ENCODE data around the gene NPL.
A peak's percentile ranks its signal among the peaks of the same experiment; 100 is the strongest.

NPL gene

DNA sequence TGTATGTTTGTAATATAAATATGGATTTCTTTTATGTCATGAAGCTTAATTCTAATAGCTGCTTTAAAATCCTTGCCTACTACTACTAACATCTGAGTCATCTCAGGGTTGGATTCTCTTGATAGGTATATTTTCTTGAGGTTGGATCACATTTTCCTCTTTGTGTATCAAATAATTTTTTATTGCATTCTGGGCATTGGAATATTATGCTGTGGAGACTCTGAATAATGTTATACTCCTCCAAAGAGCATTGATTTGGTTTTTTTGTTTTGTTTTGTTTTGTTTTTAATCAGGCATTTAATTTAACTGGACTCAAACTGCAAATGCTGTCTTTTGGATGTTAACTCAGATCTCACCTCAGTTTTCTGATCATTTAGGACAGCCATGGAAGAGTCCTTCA, 57.5 kb downstream of the NPL start:
- intact Hi-C loops (cut with DNase I) = no loop called here
- no peak for DNase-seq

DNA sequence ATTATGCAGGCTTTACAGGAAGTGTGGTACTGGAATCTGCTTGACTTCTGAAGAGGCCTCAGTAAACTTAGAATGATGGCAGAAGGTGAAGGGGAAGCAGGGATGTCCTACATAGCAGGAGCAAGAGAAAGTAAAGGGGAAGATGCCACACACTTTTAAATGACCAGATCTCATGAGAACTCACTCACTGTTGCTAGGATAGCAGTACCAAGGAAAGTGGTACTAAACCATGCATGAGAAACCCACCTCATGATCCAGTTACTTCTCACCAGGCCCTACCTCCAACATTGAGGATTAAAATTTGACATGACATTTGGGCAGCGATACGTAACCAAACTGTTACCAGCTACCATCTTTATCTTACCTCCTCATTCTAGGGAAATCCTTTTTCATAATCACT, 59.2 kb downstream of the NPL start:
- intact Hi-C loops (cut with DNase I) = no loop called here
- no peak for DNase-seq

DNA sequence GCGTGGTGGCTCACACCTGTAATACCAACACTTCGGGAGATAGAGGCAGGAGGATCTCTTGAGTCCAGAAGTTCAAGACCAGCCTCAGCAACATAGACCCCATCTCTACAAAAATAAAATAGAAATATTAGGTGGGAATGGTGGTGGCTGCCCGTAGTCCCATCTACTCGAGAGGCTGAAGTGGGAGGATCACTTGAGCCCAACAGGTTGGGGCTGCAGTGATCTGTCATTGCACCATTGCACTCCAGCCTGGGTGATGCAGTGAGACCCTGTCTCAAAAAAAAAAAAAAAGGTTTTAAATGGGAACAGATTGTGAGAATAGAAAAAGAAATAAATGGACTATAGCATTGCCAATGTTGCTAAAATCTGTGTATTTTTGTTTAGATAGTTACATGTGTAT, 60.7 kb downstream of the NPL start:
- intact Hi-C loops (cut with DNase I) = no loop called here
- no peak for DNase-seq

DNA sequence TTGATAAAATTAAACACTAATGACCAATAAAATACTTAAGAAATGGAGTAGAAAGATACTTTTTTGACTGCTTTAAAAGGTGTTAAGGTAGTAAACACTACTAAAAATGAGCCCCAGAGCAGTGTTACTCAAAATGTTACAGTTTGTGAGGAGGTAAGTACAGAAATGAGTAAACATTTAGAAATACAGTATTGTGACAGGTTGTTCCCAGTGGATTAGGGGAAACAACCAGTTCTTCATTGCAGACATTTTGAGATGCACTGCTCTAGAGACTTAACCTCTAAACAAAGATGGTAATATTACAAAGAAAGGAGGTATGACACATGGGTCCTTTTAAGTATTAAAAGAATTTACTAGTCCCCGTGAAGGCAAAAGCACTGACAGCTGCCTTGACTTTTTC, 62.3 kb downstream of the NPL start:
- DNase-seq = no peak
- intact Hi-C loops (cut with DNase I) = no loop called here

DNA sequence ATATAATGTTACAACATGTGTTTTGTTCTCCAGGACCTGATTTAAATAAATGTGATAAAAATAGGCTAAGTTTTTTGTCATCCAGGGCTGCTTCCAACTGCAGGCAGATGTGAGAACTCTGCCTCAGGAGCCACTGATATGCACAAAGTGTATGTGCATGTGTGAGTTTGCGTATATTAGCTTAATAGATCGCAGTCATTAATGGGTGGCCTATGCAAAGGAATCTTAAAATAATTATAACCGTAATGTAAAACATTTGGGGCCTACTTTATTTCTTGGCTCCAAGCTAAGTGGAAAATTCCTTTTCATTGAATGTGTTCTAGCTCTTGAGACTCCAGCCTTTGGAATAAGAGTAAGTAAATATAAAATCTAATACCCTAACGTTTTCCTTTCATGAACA, 66.3 kb downstream of the NPL start:
- peak in 2 of 42 donors; percentile 13 to 21 for DNase-seq
- intact Hi-C loops (cut with DNase I) = no loop called here

DNA sequence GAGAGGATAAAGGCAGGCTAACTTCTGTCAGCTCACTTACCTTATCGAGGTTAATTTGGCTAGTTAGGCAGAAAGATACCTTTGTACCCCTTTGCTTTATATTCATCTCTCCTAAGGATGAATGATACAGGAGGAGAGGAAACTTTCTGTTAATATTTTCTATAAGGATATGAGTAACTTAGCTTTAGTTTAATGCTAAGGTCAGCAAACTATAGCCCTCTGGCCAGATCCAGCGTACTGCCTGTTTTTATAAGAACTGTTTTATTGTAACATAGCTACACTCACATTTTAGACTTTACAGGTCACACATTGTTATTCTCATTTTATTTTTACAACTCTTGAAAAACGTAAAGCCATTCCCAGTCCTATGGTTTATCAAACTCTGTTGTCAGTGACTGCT, 67.6 kb downstream of the NPL start:
- intact Hi-C loops (cut with DNase I) = no loop called here
- DNase-seq = no peak

DNA sequence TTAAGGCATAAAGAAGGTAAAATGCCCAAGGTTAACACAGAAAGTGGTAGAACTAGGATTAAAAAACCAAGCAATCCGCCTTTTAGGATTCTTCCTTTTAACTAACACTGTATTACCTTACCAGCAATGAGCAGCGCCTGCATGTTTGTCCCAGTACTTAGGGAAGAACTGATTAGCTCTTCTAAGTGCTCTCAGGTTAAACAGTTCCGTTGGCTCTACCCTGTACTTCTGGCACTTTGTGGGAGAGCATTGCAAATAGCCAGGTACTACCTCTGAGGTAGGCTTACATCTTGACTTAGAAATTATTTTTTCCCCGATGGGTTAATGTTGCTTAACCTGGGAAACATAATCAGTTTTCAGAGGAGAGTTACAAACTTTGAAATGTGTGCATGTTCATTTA, 71.1 kb downstream of the NPL start:
- no peak for DNase-seq
- intact Hi-C loops (cut with DNase I) = no loop called here

DNA sequence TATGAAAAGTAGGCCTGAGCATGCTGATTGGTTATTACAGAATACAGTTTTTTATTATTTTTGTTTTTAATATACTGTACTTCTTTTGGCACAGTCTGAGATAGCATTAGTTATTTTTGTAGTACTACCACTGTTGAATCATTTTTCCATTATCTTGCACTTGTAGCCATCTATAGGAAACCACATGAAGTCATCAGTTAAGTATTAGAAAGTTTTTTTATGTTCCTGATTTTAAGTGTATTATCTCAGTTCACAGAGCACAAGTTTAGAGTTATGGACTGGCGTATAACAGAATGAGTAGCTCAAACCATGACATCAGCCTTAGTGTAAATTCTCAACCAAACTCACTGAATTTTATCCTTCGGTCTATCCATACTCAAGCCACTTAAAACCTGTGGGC, 72.4 kb downstream of the NPL start:
- intact Hi-C loops (cut with DNase I) = no loop called here
- DNase-seq = no peak

DNA sequence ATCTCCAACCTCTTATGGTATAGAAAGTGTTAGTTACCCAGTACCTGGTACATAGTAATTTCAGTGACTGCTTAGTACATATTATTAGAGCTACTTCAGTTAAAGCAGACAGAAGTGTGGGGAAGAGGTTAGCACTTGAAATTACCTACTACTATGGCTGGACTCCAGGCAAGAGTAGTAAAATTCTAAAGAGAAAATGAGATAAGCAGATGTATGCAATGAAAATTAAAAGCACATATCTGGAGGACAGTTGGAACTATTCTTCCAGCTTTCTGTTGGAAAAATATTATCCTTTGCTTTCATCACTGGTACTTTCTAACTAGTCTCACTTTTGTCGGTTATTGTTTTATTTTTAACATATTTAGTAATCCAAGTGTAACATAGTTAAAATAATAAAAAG, 73.3 kb downstream of the NPL start:
- no peak for DNase-seq
- intact Hi-C loops (cut with DNase I) = no loop called here

DNA sequence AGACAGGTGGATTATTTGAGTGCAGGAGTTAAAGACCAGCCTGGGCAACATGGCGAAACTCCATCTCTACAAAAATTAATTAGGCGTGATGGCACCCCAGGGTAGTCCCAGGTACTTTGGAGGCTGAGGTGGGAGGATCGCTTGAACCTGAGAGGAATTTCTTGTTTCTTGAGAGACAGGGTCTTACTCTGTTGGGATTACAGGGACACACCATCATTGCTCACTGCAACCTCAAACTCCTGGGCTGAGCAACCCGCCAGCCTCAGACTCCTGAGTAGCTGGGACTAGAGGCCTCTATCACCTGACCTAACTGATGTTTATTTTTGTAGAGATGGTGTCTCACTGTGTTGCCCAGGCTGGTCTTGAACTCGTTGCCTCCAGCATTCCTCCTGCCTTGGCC, 74.4 kb downstream of the NPL start:
- intact Hi-C loops (cut with DNase I) = no loop called here
- no peak for DNase-seq

DNA sequence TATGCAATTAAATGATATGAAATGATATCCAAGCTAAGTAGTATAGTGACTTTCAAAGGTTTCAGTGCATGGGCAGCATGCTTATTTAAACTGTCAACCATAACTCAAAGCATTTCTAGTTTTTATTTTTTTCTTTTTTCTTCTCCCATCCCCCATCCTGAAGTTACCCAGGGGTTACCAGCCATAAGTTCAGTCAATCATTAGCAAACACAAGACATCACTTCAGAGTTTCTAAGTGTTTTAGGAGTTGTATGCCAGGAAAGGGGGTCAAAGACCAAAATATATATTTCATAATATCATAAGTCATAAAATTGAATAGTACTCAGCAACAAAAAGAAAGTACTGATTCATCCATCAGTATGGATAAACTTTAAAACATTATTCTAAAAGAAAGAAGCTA, 78.3 kb downstream of the NPL start:
- DNase-seq = no peak
- intact Hi-C loops (cut with DNase I) = no loop called here

DNA sequence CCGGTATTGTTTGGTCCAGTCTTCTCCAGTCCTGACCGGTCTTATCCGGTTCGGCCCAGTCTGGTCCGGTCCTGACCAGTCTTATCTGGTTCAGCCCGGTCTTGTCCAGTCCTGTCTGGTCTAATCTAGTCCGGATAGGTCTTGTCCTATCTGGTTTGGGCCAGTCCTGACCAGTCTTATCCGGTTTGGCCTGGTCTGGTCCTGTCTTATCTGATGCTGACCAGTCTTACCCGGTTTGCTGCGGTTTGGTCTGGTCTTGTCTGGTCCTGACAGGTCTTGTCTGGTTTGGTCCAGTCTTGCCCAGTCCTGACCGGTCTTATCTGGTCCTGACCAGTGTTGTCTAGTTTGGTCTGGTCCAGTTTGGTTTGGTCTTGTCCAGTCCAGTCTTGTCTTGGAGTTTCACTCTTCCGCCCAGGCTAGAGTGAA, 79.7 kb downstream of the NPL start:
- DNase-seq = no peak
- intact Hi-C loops (cut with DNase I) = no loop called here

DNA sequence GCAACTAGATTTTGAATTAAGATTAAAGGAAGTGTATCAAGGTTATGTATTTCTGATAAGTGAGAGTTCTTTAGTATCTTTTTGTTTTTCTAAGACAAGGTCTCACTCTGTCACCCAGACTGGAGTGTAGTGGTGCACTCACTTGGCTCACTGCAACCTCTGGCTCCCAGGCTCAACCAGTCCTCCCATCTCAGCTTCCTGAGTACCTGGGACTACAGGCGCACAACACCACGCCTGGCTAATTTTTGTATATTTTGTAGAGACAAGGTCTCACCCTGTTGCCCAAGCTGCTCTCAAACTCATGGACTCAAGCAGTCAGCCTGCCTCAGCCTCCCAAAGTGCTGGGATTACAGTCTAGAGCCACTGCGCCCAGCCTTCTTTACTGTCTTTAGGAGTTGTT, 83.3 kb downstream of the NPL start:
- intact Hi-C loops (cut with DNase I) = no loop called here
- DNase-seq = no peak

DNA sequence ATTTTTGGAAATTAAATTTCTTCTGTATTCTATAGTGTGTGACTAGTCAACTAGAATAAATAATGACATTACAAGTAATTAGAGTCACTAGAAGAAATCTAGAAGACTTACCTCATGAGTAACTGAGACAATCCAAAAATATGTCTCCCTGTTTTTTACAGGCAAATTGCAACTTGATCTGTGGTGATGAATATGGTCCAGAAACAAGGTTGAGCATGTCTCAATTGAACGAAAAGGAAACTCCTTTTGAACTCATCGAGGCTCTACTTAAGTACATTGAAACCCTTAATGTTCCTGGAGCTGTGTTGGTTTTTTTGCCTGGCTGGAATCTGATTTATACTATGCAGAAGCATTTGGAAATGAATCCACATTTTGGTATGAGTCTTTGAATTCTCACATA, 86.3 kb downstream of the NPL start:
- intact Hi-C loops (cut with DNase I) = no loop called here

DNA sequence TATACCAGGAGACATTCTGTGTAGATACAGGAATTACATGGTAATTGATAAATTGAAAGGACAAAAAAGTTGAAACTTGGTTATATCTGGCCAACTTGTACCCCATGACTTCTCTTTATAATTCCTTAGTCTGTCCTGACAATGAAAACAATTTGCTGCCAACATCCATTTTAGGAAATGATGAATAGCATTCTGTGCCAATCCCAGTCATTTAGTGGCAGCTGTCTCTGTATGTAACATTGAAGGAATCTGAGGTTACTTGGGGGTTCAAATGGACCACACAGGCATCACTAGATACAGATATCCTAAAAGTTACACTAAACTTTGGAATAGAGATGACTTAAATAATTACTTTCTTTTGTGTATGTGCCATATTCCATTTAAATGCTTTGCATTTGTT, 87.8 kb downstream of the NPL start:
- intact Hi-C loops (cut with DNase I) = no loop called here
- no peak for DNase-seq

More for the DNA sequence above, 86.3 kb downstream of the NPL start:
- no peak for DNase-seq

DNA sequence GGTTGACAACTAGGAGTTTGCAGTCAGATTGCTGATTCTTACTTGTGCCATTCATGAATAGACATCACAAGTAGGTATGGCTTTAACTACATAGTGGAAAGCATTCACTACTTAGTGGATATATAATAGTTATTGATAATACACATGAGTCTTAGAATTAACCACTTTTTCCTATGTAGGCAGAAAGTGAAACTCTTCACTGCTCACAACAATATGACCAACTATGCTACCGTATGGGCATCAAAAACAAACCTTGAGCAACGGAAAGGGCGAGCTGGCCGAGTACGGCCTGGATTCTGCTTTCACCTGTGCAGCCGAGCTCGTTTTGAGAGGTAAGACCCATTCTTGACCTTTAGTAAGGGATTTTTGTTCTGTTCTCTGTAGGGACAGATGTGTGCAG, 88.3 kb downstream of the NPL start:
- DNase-seq = no peak
- intact Hi-C loops (cut with DNase I) = no loop called here
